Activated CD8-positive, alpha-beta memory T cell treated with anti-CD3 and anti-CD28 coated beads for 36 hours (primary cell): Measurements from ENCODE around the gene COL16A1. TPM values are rescaled to one million over a fixed set of nuclear protein-coding genes. Genes with fewer than 3 reads are reported as not detected.

Experiments
- total RNA-seq, 2 experiments: library from RNA; stranded (reverse); gene quantifications; one replicate each; pipeline ENCODE4 v1.2.3, GENCODE V29; 2021

COL16A1 gene
- total RNA-seq, 2 experiments from 2014 or later: not detected

Other genes with a start within 250 kb of the COL16A1 start
- not detected for gene TINAGL1, start 127.5 kb downstream of the COL16A1 start, total RNA-seq
- gene HCRTR1, start 86.3 kb downstream of the COL16A1 start, total RNA-seq: not detected
- 10 to 100 TPM; 63.2 to 64.7 TPM for gene PEF1, start 59.1 kb downstream of the COL16A1 start, total RNA-seq
- under 1 TPM; 0.13 to 0.32 TPM for gene ADGRB2, start 60.3 kb upstream of the COL16A1 start, total RNA-seq
- gene SPOCD1, start 112.0 kb upstream of the COL16A1 start, total RNA-seq: not detected
- 100 to 1,000 TPM; 397 to 398 TPM for gene PTP4A2, start 234.4 kb upstream of the COL16A1 start, total RNA-seq